Eye (tissue), 1 donor: ENCODE data around the gene TOR1A.
A peak's percentile ranks its signal among the peaks of the same experiment; 100 is the strongest.

Experiments used
- DNase-seq: peaks from one replicate; pipeline ENCODE4 v3.0.0-alpha.2; 2015

Gene TOR1A

DNA sequence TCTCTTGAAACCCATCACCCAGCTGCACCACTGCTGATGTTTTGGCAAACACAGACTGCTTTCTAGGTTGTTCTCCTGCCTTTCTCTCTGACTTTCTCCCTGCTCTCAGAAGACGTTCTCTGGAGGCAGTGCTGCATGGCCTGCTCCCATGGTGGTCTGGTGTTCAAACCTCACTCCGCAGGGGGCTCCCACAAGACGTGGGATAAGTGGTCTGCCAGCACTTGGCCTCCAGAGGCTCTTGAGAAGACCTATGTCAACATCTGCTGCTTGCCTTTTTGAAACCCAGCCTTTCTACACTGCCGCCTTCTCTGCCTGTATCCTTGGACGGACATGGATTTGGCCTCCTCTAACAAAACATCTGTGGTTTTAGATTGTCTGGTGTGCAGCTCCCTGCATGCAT lies 27.9 kb upstream of the TOR1A start:
- DNase-seq = no peak

DNA sequence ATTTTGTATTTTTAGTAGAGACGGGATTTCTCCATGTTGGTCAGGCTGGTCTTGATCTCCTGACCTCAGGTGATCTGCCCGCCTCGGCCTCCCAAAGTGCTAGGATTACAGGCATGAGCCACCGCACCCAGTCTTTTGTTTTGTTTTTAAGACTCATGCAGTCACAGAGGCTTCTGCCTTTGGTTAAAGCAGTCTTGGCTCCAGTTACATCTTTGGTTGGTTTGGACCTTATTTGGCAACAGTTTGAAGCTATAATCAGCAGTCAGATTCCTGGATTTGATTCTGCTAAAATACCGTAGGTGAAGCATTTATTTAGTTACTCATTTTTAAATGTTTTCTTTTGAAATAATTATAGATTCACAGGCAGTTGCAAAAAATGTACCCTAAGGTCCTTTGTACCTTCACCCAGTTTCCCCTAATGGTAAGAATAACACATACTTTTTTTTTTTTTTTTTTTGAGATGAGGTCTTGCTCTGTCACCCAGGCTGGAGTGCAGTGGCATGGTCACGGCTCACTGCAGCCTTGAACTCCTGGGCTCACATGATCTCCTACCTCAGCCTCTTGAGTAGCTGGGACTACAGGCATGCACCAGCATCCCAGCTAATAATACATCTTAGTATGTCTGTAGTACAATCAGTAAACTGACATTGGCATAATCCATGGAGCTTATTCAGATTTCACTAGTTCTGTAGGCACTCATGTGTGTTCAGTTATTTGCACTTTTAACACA lies 27.1 kb upstream of the TOR1A start:
- DNase-seq = no peak

DNA sequence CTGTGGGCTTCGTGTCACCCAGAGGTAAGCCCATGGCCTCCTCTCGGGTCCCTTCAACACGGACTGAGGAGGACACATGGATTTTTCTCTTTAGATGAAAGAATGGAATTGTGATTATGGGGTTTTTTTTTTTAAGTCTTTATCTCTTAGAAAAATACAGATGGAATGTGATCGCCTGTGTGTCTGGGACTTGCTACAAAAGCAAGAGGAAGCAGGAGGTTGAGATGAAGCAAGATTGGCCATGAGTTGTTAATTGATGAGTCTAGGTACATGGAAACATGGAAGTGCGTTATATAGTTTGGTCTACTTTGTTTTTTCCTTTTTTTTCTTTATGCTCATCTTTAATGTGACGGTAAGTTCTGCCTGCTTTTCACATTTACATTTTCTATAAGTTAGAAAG lies 26.0 kb upstream of the TOR1A start:
- DNase-seq = no peak

DNA sequence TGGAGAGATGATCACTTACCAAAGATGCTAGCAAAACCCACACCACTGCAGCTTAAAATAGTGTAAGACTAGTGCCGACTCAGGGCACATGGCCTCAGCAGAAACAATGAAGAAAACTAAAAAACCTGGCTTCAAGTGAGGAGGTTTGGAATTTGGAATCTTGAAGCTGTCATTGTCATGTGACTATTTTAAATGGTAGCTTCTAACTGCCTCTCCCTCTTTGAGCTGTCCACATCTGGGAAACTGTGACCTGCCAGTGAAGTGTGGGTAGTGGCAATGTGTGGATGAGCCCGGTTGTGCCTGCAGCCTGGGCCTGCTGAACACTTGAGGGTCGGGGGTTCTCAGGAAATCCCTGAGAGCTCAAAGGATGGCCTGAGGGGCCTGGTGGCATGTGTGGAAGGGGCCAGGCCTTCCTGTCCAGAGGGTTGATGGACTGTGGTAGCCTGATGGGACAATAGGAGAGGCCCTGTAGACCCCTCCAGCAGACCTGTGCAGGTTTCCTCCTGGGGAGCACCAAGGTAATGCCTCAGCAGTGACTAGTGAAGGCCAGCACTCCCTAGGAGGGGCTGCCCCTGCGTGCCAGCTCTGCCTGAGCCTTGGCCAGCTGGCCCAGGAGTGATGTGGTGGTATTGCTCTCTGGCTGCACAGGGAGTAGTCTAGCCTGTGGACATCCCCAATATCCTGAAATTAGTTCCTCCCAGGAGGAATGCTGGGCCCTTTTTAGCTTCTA lies 24.9 kb upstream of the TOR1A start:
- no peak for DNase-seq

DNA sequence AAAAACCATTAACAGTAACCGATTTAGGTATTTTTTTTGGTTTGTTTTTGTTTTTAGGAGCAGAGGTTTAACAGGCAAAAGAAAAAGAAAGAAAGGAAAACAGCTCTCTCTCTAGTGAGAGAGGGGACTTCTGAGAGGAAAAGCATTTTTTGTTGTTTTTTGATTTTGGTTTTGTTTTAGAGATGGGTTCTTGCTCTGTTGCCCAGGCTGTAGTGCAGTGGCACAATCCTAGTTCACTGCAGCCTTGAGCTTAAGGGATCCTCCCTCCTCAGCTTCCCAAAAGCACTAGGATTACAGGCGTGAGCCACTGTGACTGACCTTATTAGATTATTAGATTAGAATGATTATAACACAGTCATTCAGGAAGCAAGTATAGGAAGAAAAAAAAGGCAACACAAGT lies 21.4 kb upstream of the TOR1A start:
- DNase-seq = no peak

DNA sequence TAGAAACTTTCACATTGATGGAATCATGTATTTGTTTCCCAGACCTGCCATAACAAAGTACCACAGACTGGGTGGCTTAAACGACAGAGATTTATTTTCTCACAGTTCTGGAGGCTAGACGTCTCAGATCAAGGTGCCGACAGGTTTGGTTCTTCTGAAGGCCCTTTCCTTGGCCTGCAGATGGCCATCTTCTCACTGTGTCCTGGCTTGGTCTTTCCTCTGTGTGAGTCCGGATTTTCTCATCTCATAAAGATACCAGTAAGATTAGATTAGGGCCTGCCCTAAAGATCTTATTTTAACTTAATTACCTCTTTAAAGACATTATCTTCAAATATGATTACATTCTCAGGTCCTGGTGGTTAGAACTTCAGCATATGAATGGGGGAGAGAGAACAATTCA lies 17.1 kb upstream of the TOR1A start:
- no peak for DNase-seq

DNA sequence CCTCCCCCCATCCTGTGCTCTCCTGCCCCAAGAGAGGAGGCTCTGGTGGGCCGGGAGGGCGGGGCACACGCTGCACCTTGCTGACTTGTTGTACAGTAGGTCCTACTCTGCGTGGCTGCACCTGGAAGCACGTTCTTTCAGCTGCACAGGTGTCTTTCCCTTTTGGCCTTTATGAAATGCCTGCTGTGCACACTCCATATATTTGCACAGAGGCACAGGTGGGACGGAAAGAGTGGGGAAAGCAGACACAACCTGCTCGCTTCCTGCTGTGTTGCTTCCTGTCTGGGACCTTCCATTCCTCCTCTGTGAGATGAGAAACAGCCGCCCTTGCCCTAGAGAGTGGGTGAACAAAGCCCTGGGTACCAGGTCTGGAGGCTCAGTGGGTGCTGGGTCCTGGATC lies 16.1 kb upstream of the TOR1A start:
- no peak for DNase-seq

DNA sequence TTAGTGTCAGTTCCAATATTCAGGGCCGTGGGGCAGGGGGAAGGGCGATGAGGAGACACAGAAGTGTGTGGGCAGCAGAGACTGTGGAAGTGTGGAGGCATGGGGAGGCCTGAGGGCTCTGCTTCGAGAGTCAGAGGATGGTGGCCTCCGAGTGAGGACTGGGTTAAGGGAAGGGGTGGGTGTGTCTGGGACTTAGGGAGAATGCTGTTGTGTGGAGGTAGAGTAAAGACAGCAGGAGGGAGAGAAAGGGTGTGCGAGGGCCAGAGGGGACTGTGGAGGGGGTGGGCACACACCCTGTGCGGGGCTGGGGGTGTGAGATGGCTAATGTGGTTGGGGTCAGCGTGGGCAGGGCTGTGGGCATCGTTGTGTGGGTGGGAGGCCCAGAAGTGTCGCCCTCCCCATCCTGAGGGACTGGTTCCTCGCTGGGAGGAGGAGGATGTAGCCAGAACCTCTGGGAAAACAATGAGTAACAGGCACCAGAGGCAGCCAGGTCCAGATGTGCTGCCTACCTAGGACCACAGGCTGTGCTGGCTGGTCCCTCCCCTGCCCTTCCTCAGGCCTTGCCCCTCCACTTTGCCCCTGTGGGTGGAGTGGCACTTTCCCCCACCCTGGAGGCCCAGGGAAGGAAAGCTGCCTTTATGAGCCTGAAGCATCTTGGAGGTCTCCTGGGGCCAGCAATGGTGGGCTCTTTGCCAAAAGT lies 15.5 kb upstream of the TOR1A start:
- DNase-seq = no peak

DNA sequence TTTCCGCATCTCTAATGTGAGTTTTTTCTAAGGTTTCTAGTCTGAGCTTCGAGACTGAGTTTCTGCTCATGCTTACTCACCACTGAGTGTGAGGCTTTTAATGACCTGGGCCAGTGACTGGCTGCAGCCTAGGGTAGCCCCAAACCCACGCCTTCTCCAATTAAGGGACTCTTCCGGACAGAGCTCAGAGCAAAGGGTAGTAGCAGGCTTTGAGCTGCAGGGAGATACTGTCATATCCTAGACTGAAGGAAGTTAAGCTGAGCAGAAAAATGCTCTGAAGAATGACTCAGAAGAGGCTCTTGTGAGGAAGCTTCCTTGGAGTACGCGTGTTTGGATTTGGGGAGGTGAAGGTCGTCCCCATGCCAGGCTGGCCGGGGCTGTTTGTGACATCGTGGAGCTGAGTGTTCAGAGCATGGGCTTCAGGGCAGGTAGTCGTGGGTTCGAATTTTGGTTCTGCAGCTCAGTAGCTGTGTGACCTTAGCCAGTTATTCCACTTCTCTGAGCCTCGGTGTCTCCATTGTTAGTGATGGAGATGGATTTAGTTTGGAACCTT lies 14.8 kb upstream of the TOR1A start:
- no peak for DNase-seq

DNA sequence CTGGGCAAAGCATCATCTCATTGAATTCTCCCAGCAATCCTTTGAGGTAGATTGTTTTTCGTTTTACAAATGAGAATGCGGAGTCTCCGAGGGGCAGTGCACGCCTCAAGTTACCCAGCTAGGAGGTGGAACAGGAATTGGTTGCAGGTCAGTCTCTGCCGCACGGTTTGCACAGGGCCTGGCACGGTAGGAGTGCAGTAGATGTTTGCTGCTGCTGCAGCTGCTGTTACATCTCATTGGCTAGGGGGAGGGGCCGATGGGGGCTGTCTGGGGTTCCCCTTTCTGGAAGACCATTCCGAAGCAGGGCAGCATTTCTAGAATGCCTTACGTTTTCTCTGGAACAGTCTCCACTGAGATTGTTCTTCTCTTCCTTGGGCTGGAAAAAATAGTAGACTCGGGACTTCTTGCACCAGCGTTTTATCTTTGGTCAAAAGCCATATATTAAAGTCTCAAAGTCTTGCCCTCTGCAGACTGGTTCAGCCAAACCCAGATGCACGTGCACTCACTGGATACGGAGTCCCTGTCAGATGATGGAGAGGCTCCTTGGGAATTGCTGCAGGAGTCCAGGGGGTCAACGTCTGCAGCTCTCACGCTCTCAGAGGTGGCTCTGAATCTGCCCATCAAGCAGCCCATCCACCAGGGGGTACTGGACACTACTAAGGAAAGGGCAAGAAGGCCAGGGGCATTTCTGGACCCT lies 12.5 kb upstream of the TOR1A start:
- DNase-seq = no peak

DNA sequence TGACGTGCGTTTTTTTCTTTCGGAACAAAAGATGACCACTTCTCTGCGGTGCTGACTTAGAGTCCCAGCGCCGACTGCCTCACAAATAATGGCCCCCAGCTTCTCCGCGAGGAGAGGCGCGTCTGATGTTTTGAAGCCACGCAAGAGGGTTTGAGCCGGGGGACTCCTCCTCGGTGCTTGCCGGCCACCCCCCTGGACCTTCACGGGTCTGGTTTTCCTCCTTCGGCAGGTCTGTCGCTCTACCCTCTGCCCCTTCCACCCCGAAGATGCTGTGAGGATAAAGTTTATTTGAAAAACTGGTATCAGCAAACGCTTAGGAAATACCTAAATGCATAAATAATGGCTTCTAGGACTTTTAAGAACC lies 11.9 kb upstream of the TOR1A start:
- peak; percentile 76 for DNase-seq

DNA sequence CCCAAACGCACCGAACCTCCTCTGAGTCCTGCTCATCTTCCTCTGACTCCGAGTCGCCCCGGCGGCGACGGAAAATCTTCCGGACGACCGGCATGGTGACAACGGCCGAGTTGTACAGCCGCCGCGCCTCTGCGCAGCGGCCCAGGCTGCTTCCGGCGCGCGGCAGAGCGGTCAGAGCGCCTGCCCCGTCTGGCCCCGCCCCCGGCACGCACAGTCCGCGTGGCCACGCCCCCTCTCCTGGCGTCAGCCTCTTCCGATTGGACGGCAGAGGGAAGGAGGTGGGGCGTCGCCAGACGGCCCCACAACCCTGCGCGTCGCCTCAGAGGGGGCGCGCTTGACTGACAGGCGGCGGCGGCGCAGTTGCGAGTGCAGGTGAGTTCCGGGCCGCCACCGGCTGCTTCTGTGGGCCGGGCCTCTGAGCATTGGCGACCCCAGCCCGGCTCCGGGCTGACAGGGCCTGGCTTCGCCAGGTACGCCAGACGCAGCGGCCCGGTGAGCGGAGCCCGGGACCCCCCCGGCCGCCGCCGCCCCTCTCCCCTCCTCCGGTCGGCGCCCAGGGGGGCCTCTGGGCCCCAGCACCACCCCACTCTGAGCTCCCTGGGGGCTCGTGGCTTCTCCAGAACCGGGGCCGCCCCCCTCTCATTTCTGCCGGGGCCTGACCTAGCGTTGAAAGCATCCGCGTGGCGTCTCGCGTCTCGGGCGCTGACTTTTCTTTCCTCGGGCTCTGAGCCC lies 11.4 kb upstream of the TOR1A start, which contains the start of the genes C9orf78 and USP20:
TSS of gene C9orf78 (minus strand) at position 148 of the 732 bp plus-strand sequence. CDS start at position 94, 54 bp downstream.
TSS of gene USP20 (plus strand) at position 331 of the 732 bp plus-strand sequence. CDS start 17,098 bp downstream, outside the sequence.
- peak; percentile 99 for DNase-seq

DNA sequence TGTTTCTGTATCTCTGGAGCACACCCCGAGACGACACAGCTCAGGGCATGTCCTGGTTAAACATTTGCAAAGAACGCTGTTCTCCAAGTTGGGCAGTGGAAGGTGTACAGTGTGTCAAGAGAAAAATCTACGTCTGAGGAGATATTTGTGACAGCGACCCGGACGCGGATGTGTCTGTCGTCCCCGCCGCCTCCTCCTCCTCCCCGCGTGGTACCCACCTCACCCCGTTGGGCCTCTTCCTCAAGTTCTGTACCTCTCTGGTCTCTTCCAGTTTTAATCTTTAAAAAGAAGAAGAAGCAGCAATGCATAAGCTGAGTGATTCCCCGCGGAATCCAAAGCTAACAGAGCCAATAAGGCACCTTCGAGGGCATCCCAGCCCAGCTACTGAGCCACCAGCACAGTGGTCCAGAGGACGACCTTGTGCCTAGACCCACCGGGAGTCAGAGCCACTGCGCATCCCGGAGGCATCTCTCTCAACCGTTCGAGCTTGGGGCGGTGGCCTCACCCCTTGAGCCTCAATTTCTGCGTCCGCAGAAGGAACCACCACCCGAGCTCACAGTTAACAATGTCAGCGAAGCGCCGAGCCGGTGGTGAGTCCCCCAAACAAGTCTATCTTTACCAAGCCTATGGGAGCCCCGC lies 10.7 kb upstream of the TOR1A start:
- DNase-seq = no peak

DNA sequence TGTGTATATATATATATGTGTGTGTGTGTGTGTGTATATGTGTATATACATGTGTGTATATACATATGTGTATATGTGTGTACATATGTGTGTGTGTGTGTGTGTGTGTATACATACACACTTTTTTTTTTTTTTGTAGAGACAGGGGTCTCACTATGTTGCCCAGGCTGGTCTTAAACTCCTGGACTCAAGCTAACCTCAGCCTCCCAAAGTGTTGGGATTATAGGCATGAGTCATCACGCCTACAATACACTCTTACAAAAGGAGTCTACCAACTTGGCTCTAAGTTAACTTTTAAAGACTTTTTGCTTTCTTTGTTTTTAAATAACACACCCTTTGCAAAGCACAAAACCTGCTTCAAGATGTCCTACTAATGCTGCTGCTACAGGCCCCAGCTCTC lies 9.0 kb upstream of the TOR1A start:
- DNase-seq = no peak

DNA sequence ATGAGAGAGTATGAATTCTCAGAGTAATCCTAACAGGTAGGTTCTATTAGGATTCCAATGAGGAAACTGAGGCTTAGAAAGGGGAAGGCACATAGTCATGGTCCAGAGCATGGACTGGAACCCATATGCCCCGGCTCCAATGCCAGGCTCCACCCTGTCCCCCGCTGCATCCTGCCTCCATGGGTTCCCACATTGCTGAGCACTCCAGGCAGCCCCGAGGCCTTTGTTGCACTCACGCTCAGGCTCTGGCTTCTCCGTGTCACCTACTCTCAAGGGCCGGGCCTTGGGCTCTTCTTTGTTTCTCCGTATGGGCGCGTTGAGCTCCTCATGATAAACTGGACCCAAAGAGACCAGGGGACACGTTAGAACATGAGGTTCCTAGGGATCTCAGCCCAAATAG lies 5.0 kb upstream of the TOR1A start:
- DNase-seq = no peak

DNA sequence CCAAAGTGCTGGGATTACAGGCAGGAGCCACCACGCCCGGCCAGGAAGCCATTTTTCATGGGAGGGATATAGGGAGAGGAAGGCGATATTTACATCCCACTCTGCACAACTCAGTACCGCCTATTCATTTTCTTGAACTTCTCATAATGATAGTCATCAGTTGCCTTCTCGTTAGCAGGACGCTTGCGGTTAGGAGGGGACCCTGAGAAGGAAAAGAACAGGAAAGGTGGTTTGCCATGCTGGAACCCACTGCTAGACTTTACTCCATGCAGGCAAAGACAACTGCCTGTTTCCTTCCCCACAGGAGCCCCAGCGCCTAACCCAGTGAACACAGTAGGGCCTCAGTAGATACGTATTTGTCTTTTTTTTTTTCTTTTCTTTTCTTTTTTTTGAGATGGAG lies 4.1 kb upstream of the TOR1A start:
- DNase-seq = no peak

DNA sequence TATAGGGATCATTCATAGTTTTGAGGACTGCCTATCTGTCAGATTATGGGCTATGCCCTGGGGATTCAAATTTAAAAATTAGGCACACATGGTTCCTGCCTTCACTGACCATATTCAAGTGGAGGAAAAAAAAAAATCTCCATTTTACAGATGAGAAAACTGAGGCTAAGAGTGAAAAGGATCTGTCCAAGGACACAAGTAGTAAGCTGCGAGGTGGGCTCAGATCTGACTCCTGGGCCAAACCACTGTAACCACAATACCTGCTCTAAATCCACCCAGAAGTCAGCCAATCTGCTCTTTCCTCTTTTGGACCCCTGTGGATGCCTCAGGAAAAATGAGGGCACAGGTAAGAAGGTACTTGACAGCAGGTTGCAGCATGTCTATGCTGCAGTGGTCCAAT lies 2.8 kb upstream of the TOR1A start:
- no peak for DNase-seq

DNA sequence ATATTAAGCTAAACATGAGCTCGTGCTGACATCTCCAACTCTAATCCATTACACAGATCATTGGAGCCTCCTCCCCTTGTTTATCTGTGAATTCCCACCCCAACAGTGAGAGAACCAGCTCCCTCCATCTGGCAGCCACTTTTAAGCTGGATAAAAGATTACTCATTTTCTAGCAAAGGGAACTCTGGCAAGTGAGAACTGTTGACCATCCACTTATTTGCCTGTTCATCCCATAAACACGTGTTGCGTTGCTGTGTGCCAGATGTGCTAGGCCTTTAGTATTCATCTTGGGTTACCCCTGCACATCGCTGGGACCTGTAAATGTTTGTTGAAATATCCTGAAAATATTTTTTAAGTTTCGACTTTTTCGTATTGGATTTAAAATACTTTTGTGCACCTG lies 2.4 kb upstream of the TOR1A start:
- DNase-seq = no peak

DNA sequence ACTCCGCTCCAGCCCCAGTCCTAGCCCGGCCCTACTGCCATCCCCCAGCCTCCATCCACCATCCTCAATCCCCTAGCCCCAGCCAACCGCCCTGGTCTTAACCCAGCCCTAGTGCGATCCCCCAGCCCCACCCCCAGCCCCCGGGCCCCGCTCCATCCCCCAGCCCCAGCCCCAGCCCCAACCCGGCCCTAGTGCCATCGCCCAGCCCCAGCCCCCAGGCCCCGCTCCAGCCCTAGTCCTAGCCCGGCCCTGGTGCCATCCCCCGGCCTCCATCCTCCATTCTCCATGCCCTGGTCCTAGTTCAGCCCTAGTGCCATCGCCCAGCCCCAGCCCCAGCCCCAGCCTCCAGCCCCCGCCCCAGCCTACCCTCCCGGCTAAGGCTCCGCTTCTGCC lies 398 bp downstream of the TOR1A start:
- DNase-seq = no peak

DNA sequence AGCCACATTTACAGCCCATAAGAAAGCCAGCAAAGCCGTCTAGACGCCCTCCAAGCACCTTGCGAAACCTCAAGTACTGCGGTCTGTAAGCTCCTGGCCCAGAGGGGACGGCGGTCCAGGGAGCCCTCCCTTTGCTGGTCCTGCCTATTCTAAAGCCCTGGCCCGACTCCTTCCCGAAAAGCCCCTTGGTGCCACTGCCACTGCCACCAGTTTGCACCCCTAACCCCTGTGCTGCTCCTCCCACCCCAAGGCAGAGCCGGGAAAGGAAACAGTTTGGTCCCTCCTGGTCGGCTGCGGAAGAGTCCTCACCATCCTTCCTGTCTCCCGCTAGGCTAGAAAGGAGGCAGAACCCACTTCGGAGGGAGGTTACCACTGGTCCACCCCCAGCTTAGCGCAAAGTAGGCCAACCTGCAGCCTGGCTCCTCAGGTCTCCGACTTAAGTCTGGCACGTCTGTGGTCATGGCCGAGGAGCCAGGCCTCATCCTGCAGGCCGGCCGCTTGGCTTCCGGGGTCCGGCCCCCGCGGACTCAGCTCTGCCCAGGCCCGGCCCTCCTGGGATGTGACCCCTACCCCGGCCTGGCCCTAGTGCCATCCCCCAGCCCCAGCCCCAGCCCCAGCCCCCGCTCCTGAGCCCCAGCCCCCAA lies 916 bp downstream of the TOR1A start:
- DNase-seq = peak; percentile 10
